BJ (cell line): ENCODE data around the gene CCDC15. TPM values are rescaled to one million over a fixed set of nuclear protein-coding genes. Genes with fewer than 3 reads are reported as not detected.
A peak's percentile ranks its signal among the peaks of the same experiment; 100 is the strongest.

Source experiments
- CTCF ChIA-PET: fragments of 350-600 bp; formaldehyde crosslinking; extraction: SDS; loops from one replicate; lab custom pipeline; 2021; ENCODE audit warnings: antibody characterized with exemption, inconsistent platforms; lab: Yijun Ruan, JAX
- POLR2A ChIA-PET: fragments of 300-600 bp; sonication (Branson Sonifier 250); formaldehyde crosslinking; extraction: SDS; loops from one replicate; lab custom pipeline; 2021; ENCODE audit warnings: antibody characterized with exemption; lab: Charles Lee
- DNase-seq: peaks from one replicate; pipeline ENCODE4 v3.0.0-alpha.2; 2011; ENCODE audit warnings: low read depth
- H3K27me3 ChIP-seq: 2 replicates; pipeline ENCODE4 v1.6.0; 2011; ENCODE audit warnings: low read length; ENCODE audit not compliant: control insufficient read depth, insufficient read depth
- H3K36me3 ChIP-seq: 2 replicates; pipeline ENCODE4 v1.5.1; 2011; ENCODE audit warnings: low read length; ENCODE audit not compliant: control insufficient read depth, insufficient read depth
- H3K4me3 ChIP-seq: 2 replicates; pipeline ENCODE4 v1.5.1; 2011; ENCODE audit warnings: low read depth, mild to moderate bottlenecking, control low read depth, low read length
- polyA plus RNA-seq: library from polyadenylated mRNA; depleted of rRNA; stranded (reverse); fragments of >200 nt; gene quantifications from 2 replicates; pipeline ENCODE4 v1.2.3, GENCODE V29; 2011
- TF ChIP-seq, protein P1 (sequence below): IDR thresholded peaks from 2 replicates; pipeline ENCODE4 v1.5.1; 2011; ENCODE audit warnings: low read depth, mild to moderate bottlenecking, control low read depth, inconsistent platforms, low read length, moderate library complexity; ENCODE audit not compliant: insufficient read depth

The CCDC15 gene
- polyA plus RNA-seq, 1 experiment: 0.66 TPM

DNA sequence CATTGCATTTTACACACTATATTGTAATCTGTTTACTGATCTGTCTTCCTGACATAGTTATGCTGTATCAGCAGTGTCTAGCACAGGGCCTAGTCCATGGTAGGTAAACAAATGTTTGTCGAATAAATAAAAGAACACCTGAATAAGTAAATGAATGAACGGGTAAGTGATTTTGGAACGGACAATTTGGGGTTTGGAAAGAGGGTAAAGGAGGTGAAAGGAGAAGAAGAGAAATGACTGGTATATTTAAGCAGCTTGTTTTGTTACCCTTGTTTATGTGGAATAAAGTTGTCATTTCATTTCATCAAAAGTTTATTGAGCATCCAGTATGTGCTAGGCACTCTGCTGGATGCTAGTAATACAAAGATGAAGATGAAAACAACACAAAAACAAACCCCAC is 35.1 kb upstream of the CCDC15 start, which contains the start of gene HEPN1:
Gene HEPN1, plus strand, starts transcription at position 301 of the 400 bp plus-strand sequence.
- Histone ChIP-seq H3K4me3 (no peak within 1 kb of the TSS), H3K36me3 (no peaks in the 10 kb centered on the region), H3K27me3 (no peaks in the 10 kb centered on the region)
- TF ChIP-seq, protein P1, sequence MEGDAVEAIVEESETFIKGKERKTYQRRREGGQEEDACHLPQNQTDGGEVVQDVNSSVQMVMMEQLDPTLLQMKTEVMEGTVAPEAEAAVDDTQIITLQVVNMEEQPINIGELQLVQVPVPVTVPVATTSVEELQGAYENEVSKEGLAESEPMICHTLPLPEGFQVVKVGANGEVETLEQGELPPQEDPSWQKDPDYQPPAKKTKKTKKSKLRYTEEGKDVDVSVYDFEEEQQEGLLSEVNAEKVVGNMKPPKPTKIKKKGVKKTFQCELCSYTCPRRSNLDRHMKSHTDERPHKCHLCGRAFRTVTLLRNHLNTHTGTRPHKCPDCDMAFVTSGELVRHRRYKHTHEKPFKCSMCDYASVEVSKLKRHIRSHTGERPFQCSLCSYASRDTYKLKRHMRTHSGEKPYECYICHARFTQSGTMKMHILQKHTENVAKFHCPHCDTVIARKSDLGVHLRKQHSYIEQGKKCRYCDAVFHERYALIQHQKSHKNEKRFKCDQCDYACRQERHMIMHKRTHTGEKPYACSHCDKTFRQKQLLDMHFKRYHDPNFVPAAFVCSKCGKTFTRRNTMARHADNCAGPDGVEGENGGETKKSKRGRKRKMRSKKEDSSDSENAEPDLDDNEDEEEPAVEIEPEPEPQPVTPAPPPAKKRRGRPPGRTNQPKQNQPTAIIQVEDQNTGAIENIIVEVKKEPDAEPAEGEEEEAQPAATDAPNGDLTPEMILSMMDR: no peak
- POLR2A ChIA-PET: no interaction called here
- DNase-seq: no peak
- CTCF ChIA-PET: interaction anchor here (0.8 to 2.1 kb wide), 4 partner anchors 11 to 486 kb away, joined by 4 to 8 read pairs (median 6); no protein-coding TSS in a partner anchor

DNA sequence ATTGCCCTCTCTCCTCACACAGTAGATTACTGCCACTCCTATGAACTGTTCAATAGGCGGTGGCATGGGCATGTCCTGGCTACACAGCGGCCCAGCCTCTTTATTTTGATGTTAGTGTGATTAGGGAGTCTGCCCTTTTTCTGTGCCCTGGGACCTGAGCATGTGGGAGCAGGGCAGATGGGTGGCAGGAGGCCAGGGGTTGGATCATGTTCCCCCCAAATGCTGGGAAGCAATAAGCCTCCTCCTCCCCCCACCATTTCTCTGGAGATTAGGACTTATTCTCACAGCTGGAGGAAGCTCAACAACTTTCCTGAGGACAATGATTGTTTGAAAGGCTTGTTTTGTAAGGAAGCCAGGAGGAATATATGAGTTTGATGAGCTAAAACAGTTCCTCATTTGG is 34.1 kb upstream of the CCDC15 start:
- no peak overlapping the region for H3K4me3 ChIP-seq
- POLR2A ChIA-PET: no interaction called here
- CTCF ChIA-PET: interaction anchor here (0.8 to 2.1 kb wide), 6 partner anchors 11 to 485 kb away, joined by 3 to 8 read pairs (median 6); no protein-coding TSS in a partner anchor
- no peaks in the 10 kb centered on the region for H3K36me3 ChIP-seq
- TF ChIP-seq, protein P1: no peak
- no peaks in the 10 kb centered on the region for H3K27me3 ChIP-seq
- no peak for DNase-seq

DNA sequence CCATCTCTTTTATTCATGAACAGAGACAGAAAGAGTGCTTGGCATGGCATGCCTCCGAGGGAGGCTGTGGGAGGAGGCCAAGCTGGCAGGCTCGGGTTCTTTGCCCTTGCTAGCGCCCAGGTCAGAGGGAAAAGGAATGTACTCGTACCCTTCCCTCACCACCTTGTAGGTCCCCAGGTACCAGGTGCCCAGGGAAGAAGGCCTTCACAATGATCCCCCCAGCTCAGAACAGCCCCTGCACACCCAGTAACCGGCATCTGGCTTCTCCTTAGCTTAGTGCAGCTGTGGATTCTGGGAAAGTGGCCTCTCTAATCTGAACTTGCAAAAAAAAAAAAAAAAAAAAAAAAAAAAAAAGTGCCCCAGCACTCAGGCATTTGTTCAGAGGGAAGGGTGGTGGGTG is 33.6 kb upstream of the CCDC15 start:
- no peaks in the 10 kb centered on the region for H3K27me3 ChIP-seq
- H3K36me3 ChIP-seq: no peaks in the 10 kb centered on the region
- DNase-seq: no peak
- ChIA-PET POLR2A (no interaction called here), CTCF (interaction anchor here (1.2 to 2.1 kb wide), 5 partner anchors 11 to 222 kb away, joined by 3 to 8 read pairs (median 5); no protein-coding TSS in a partner anchor)
- TF ChIP-seq, protein P1: no peak
- no peak overlapping the region for H3K4me3 ChIP-seq

DNA sequence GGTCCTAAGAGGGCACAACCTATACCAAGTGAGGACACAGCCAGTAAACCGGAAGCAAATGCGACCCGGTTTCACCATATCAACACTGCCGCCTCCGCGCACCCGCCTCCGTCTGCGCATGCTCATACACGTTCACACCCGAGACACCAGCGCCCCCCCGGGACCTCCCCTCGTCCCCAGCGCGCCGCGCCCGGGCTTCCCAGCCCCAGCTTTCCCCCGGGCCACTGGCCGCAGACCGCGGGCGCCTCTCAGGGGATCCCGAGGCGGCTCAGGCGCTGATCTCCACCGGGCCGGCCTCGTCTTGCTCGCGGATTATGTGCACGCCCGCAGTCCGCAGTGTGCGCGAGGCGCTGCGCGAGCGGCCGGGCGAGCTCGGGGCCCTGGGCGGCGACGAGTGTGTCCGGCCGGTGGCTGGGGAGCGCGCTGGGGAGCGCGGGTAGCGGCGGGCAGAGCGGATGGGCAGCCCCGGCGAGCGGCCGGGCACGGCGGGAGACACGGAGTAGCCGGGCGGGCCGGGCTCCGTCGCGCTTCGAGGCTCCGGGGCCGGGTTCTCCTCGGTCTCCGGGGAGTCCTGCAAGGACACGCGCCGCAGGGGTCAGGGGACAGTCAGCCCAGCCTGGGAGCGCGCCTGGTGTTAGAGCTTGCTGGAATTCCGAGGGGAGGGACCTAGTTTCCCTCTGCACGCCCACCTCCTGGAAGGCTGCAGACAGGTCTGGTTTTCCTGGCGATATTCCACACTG is 33.0 kb upstream of the CCDC15 start:
- no peak for DNase-seq

DNA sequence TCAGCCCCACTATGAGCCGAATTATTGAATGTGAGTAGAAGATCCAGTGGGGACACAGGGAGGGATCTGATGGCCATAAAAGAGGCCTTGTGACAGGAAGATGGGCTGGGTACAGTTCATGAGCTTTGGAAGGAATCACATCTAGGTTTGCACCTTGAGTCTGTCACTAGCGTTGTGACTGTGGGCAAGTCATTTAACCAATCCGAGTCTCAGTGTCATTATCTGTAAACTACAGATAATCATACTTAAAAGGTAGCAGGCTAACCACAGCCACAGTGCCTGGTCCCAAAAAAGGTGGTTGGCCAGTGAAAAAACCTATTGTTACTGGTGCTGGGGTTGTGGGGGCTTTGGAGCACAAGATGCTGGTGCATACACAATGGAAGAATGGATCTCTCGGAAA is 31.2 kb upstream of the CCDC15 start:
- Histone ChIP-seq H3K36me3 (no peaks in the 10 kb centered on the region), H3K27me3 (no peaks in the 10 kb centered on the region), H3K4me3 (no peak overlapping the region)
- ChIA-PET POLR2A (no interaction called here), CTCF (interaction anchor here (0.9 kb wide), 1 partner anchor 12 kb away, joined by 3 read pairs; no protein-coding TSS in a partner anchor)
- TF ChIP-seq, protein P1: no peak
- DNase-seq: no peak

More for the DNA sequence above, 33.0 kb upstream of the CCDC15 start:
- Histone ChIP-seq H3K4me3 (peak overlapping the region; percentile 34), H3K27me3 (no peaks in the 10 kb centered on the region), H3K36me3 (no peaks in the 10 kb centered on the region)
- ChIA-PET CTCF (interaction anchor here (1.3 to 1.8 kb wide), 3 partner anchors 10 to 27 kb away, joined by 3 to 8 read pairs (median 5); no protein-coding TSS in a partner anchor), POLR2A (no interaction called here)
- TF ChIP-seq, protein P1: no peak
